T-cell (primary cell): ENCODE measurements around the gene MSTN. TPM values are rescaled to one million over a fixed set of nuclear protein-coding genes. Genes with fewer than 3 reads are reported as not detected.
"Not testable (repeated sequence)": the region's sequence is repeated elsewhere in the genome, so short reads cannot be mapped to it uniquely, and the experiment has no call there.

Experiments
- ATAC-seq, 4 experiments: fragments of 200-7000 bp in 3 of 4; fragments of 150-1000 bp in 1 of 4; cut with Tn5 transposase; replicated peaks in 1 of 4; 1 replicate in 3 of 4; 2 replicates in 1 of 4; pipeline ENCODE4 v1.10.0; 2021; ENCODE audit warnings: moderate library complexity in 3 of 4, mild to moderate bottlenecking in 2 of 4, moderate number of reproducible peaks in 1 of 4
- CTCF ChIA-PET, 2 donors: fragments of 300-600 bp; sonication (Branson Sonifier 250); formaldehyde crosslinking; loops; one replicate each; lab custom pipeline; 2022; ENCODE audit warnings: antibody characterized with exemption in 2 of 2; lab: Charles Lee
- POLR2A ChIA-PET, 2 donors: fragments of 300-600 bp; sonication (Branson Sonifier 250); formaldehyde crosslinking; loops; one replicate each; lab custom pipeline; 2022; ENCODE audit warnings: antibody characterized with exemption in 2 of 2; lab: Charles Lee
- DNase-seq, 35 experiments: peaks; one replicate each; pipeline versions ENCODE4 v3.0.0 to v3.0.0-alpha.2; 2013 to 2023
- H3K27ac ChIP-seq: one replicate; pipeline ENCODE4 v1.5.1; 2013; ENCODE audit warnings: low read length
- H3K27me3 ChIP-seq, 2 experiments: replicated peaks in 1 of 2; 1 replicate in 1 of 2; 2 replicates in 1 of 2; pipeline versions ENCODE4 v1.6.1 to v1.7.0; 2013; ENCODE audit warnings: low read length in 1 of 2, mixed read lengths in 1 of 2; ENCODE audit not compliant: control insufficient read depth in 2 of 2, insufficient read depth in 2 of 2; ENCODE audit errors: extremely low read depth in 1 of 2
- H3K36me3 ChIP-seq, 2 donors: 1 replicate in 1 of 2; 2 replicates in 1 of 2; pipeline versions ENCODE4 v1.6.1 to v1.7.0; 2013; ENCODE audit warnings: low read length in 1 of 2; ENCODE audit not compliant: control insufficient read depth in 2 of 2, insufficient read depth in 1 of 2; ENCODE audit errors: extremely low read depth in 1 of 2
- H3K4me1 ChIP-seq, 2 experiments: 1 replicate in 1 of 2; 2 replicates in 1 of 2; pipeline versions ENCODE4 v1.6.1 to v1.7.0; 2013; ENCODE audit warnings: low read length in 2 of 2, mixed read lengths in 1 of 2; ENCODE audit not compliant: insufficient read depth in 2 of 2, control insufficient read depth in 1 of 2; ENCODE audit errors: extremely low read depth in 1 of 2
- H3K4me3 ChIP-seq, 2 donors: 1 replicate in 1 of 2; 2 replicates in 1 of 2; pipeline versions ENCODE4 v1.5.1 to v1.7.0; 2013; ENCODE audit warnings: mild to moderate bottlenecking in 2 of 2, low read length in 1 of 2, moderate library complexity in 1 of 2; ENCODE audit not compliant: control insufficient read depth in 1 of 2; ENCODE audit errors: extremely low read depth in 1 of 2
- H3K9me3 ChIP-seq: 2 replicates; pipeline ENCODE4 v1.7.0; 2013
- H3K27ac Mint-ChIP-seq, 2 donors: one replicate each; pipeline ENCODE4 v1.8.0; 2020 to 2021; ENCODE audit warnings: mild to moderate bottlenecking in 2 of 2, mixed read lengths in 2 of 2
- H3K27me3 Mint-ChIP-seq, 2 donors: one replicate each; pipeline ENCODE4 v1.8.0; 2021 to 2022; ENCODE audit warnings: mixed read lengths in 2 of 2
- H3K36me3 Mint-ChIP-seq: one replicate; pipeline ENCODE4 v1.8.0; 2021; ENCODE audit warnings: mixed read lengths
- H3K4me1 Mint-ChIP-seq, 3 donors: one replicate each; pipeline ENCODE4 v1.8.0; 2020 to 2022; ENCODE audit warnings: mixed read lengths in 3 of 3, mild to moderate bottlenecking in 1 of 3
- H3K4me3 Mint-ChIP-seq, 3 donors: one replicate each; pipeline ENCODE4 v1.8.0; 2020 to 2022; ENCODE audit warnings: mild to moderate bottlenecking in 3 of 3, mixed read lengths in 3 of 3, moderate library complexity in 3 of 3
- H3K9me3 Mint-ChIP-seq, 3 donors: one replicate each; pipeline ENCODE4 v1.8.0; 2020 to 2022; ENCODE audit warnings: mixed read lengths in 3 of 3
- WGBS: methylation state at CpG from one replicate; pipeline ENCODE4 v1.1.5; 2013; ENCODE audit warnings: missing lambda C conversion rate; ENCODE audit not compliant: insufficient coverage; 5-methylcytosine and 5-hydroxymethylcytosine counted together
- total RNA-seq, 35 experiments: library from RNA in 6 of 35; stranded (reverse) in 6 of 35; fragments of 120-200 nt in 1 of 35; gene quantifications; one replicate each; pipeline versions ENCODE4 v1.2.1 to v1.2.4 and lab custom pipeline; 2013 to 2026

Gene MSTN
- total RNA-seq, 5 donors from 2014 or later (not counting 1 experiment from before 2014, with no cell fraction given): not detected

DNA sequence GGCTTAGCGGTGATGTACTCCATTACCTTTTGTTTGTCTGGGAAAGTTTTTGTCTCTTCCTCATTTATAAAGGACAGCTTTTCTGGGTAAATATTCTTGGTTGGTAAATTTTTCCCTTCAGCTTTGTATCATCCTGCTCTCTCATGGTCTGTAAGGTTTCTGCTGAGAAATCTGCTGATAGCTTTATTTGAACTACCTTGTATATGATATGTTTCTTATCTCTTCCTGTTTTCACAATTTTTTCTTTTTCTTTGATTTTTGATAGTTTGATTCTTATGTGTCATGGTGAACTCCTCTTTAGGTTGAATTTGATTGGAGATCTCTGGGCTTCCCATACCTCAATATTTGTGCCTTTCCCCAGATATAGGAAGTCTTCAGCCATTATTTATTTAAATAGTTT is 44.7 kb downstream of the MSTN start:
- H3K27ac Mint-ChIP-seq: no peak overlapping the region
- H3K36me3 Mint-ChIP-seq: peaks cover 8% of the 10 kb centered on the region
- Histone ChIP-seq H3K9me3 (no peaks in the 10 kb centered on the region), H3K27me3 (peaks cover 0 to 15% of the 10 kb centered on the region in 2 experiments), H3K27ac (no peak overlapping the region), H3K36me3 (no peaks in the 10 kb centered on the region), H3K4me1 (no peaks in the 10 kb centered on the region), H3K4me3 (no peak overlapping the region)
- ChIA-PET CTCF (no interaction called here), POLR2A (no interaction called here)
- no peaks in the 10 kb centered on the region for H3K4me1 Mint-ChIP-seq
- ATAC-seq: no peak
- H3K4me3 Mint-ChIP-seq: no peak overlapping the region
- no peak for DNase-seq
- peaks cover 24 to 32% (median 31%) of the 10 kb centered on the region in 3 donors for H3K9me3 Mint-ChIP-seq
- peaks cover 20 to 23% of the 10 kb centered on the region in 2 donors for H3K27me3 Mint-ChIP-seq
- WGBS: no CpG with 5 or more reads among the region's 1 CpG

DNA sequence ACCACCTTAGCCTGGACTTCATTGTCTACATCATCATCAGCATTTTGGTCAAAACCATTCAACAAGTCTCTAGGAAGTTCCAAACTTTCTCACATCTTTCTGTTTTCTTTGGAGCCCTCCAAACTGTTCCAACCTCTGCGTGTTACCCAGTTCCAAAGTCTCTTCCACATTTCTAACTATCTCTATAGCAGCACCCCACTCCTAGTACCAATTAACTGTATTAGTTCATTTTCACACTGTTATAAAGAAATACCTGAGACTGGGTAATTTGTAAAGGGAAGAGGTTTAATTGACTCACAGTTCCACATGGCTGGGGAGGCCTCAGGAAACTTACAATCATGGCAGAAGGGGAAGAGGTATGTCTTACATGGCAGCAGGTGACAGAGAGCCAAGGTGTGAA is 46.6 kb downstream of the MSTN start:
- ATAC-seq: not testable (repeated sequence)

More for the DNA sequence above, 46.6 kb downstream of the MSTN start:
- CTCF ChIA-PET, H3K9me3 ChIP-seq, H3K36me3 Mint-ChIP-seq, POLR2A ChIA-PET, H3K27ac ChIP-seq, H3K4me1 ChIP-seq, DNase-seq, H3K4me3 Mint-ChIP-seq, H3K27ac Mint-ChIP-seq, H3K36me3 ChIP-seq, H3K4me1 Mint-ChIP-seq, H3K4me3 ChIP-seq: not testable (repeated sequence)
- no CpG with 5 or more reads among the region's 1 CpG for WGBS
- peaks cover 0 to 15% of the 10 kb centered on the region in 2 experiments for H3K27me3 ChIP-seq
- peaks cover 14 to 18% of the 10 kb centered on the region in 2 donors for H3K27me3 Mint-ChIP-seq
- H3K9me3 Mint-ChIP-seq: peaks cover 24 to 32% (median 31%) of the 10 kb centered on the region in 3 donors
